ENCODE results near the gene NEGR1.

DNA sequence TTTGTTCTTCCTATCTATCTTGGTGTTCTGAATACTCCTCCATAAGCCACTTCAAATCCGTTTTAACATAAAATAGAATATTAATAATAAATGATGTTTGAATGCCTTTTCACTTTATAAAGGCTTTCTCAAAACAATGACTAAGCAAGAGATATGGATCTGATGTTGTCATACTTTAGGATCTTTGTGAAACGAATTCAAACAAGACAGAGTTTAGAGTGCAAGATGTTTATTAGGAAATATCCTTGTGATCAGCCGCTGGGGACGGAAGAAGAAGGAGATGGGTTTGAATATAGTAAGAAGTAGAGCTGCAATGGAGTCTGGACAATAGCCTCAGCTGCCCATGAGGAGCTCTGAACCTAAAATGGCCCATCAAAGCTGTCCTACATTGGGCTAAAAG, 351.8 kb downstream of the NEGR1 start:
- no peak for TF ChIP-seq CTCF (conservative IDR thresholded peaks at IDR 0.05; ENCODE audit: low read length)
- TF ChIP-seq EZH2phosphoT487 (IDR thresholded peaks at IDR 0.05; ENCODE audit: borderline replicate concordance, low read depth, low read length): no peak

Measured in OCI-LY7 (cell line).